K562 (cell line): ENCODE data around the gene MRPS33. TPM values are rescaled to one million over a fixed set of nuclear protein-coding genes. Genes with fewer than 3 reads are reported as not detected.

ENCODE experiments used
- ATAC-seq: fragments of 200-7000 bp; cut with Tn5 transposase; 3 replicates; pipeline ENCODE4 v1.9.1; 2020; ENCODE audit warnings: moderate library complexity
- BruUV-seq: library from RNA; stranded (reverse); fragments of 400-500 nt; replicated peaks from 2 replicates; lab custom pipeline; 2021; lab: Mats Ljungman, UMichigan
- CTCF ChIA-PET: fragments of 300-600 bp; formaldehyde crosslinking; extraction: SDS; loops from one replicate; lab custom pipeline; 2021; ENCODE audit warnings: low intra/inter-chr PET ratio; lab: Yijun Ruan, JAX
- POLR2A ChIA-PET: fragments of 300-600, 350-650 bp; sonication (Branson Sonifier 250); formaldehyde crosslinking; extraction: SDS; loops from one replicate; lab custom pipeline; 2021; ENCODE audit warnings: antibody characterized with exemption, inconsistent platforms; lab: Yijun Ruan, JAX
- DNase-seq, 4 experiments: peaks; one replicate each; pipeline versions ENCODE4 v3.0.0 to v3.0.0-alpha.2; 2011 to 2018; ENCODE audit warnings: low spot score in 3 of 4, mixed read lengths in 3 of 4; ENCODE audit errors: extremely low read depth in 1 of 4
- FAIRE-seq: peaks from 2 replicates; lab custom pipeline; 2011; peaks lifted over from hg19 to GRCh38; lab: Jason Lieb, UNC
- H2AFZ ChIP-seq: 2 replicates; pipeline ENCODE4 v1.6.0; 2011; ENCODE audit warnings: low read depth, low read length, control low read depth, inconsistent platforms
- H3K27ac ChIP-seq: fragments of 200-600 bp; 3 replicates; pipeline ENCODE4 v1.8.0; 2011; ENCODE audit warnings: low read depth, mild to moderate bottlenecking, control low read depth, inconsistent platforms, low read length, moderate library complexity, mixed read lengths; ENCODE audit errors: extremely low read depth
- H3K27me3 ChIP-seq, 2 experiments: fragments of 300-600 bp in 1 of 2; 2 replicates in 1 of 2; 3 replicates in 1 of 2; pipeline versions ENCODE4 v1.6.0 to v1.8.0; 2011; ENCODE audit warnings: inconsistent platforms in 2 of 2, low read length in 2 of 2, mild to moderate bottlenecking in 1 of 2, mixed read lengths in 1 of 2, moderate library complexity in 1 of 2; ENCODE audit not compliant: control insufficient read depth in 2 of 2, insufficient read depth in 2 of 2
- H3K36me3 ChIP-seq: fragments of 300-600 bp; 3 replicates; pipeline ENCODE4 v1.8.0; 2011; ENCODE audit warnings: mild to moderate bottlenecking, low read length, inconsistent platforms; ENCODE audit not compliant: control insufficient read depth, insufficient read depth
- H3K4me1 ChIP-seq, 2 experiments: fragments of 200-600 bp in 1 of 2; replicated peaks in 1 of 2; 2 replicates in 1 of 2; 3 replicates in 1 of 2; pipeline versions ENCODE4 v1.5.1 to v1.8.0; 2011; ENCODE audit warnings: inconsistent platforms in 2 of 2, low read length in 2 of 2, mild to moderate bottlenecking in 1 of 2, mixed read lengths in 1 of 2, moderate library complexity in 1 of 2; ENCODE audit not compliant: control insufficient read depth in 2 of 2, insufficient read depth in 2 of 2
- H3K4me2 ChIP-seq: 2 replicates; pipeline ENCODE4 v1.6.1; 2011; ENCODE audit warnings: low read length, control low read depth, inconsistent platforms, mixed read lengths; ENCODE audit not compliant: insufficient read depth
- H3K4me3 ChIP-seq: fragments of 200-600 bp; sonication (generic), shearing (Covaris generic); 2 replicates; pipeline ENCODE4 v1.5.1; 2016; ENCODE audit warnings: control low read depth, inconsistent platforms
- H3K79me2 ChIP-seq: fragments of 200-600 bp; 3 replicates; pipeline ENCODE4 v1.8.0; 2011; ENCODE audit warnings: low read length, inconsistent platforms; ENCODE audit not compliant: control insufficient read depth, insufficient read depth
- H3K9ac ChIP-seq, 2 experiments: 2 replicates each; pipeline versions ENCODE4 v1.6.0 to v1.6.1; 2011; ENCODE audit warnings: low read depth in 2 of 2, low read length in 2 of 2, control low read depth in 1 of 2, inconsistent platforms in 1 of 2, mild to moderate bottlenecking in 1 of 2, mixed read lengths in 1 of 2; ENCODE audit not compliant: insufficient read depth in 1 of 2
- H3K9me1 ChIP-seq: one replicate; pipeline ENCODE4 v1.6.0; 2011; ENCODE audit warnings: inconsistent platforms, mild to moderate bottlenecking, low read length, moderate library complexity; ENCODE audit not compliant: control insufficient read depth, insufficient read depth
- H3K9me3 ChIP-seq: replicated peaks from 2 replicates; pipeline ENCODE4 v1.5.1; 2011; ENCODE audit warnings: low read depth, low read length, inconsistent platforms; ENCODE audit not compliant: control insufficient read depth, insufficient read depth
- H4K20me1 ChIP-seq: replicated peaks from 2 replicates; pipeline ENCODE4 v1.6.1; 2011; ENCODE audit warnings: low read length, inconsistent platforms, mixed read lengths; ENCODE audit not compliant: control insufficient read depth, insufficient read depth
- C11orf30 ChIP-seq: fragments of 450-650 bp; IDR thresholded peaks from 2 replicates; pipeline ENCODE4 v1.6.1; 2016; ENCODE audit warnings: low read depth, mild to moderate bottlenecking
- ELF1 ChIP-seq: fragments of 200-800 bp; sonication (Bioruptor generic); IDR thresholded peaks from 2 replicates; pipeline ENCODE4 v1.6.1; 2016; ENCODE audit warnings: missing genetic modification characterization, missing compliant biosample characterization
- MAFF ChIP-seq: IDR thresholded peaks from 2 replicates; pipeline ENCODE4 v1.6.1; 2012; ENCODE audit warnings: low read length, improper control_type of control experiment
- MAFG ChIP-seq: fragments of 450-650 bp; conservative IDR thresholded peaks from 2 replicates; pipeline ENCODE4 v1.6.1; 2016; ENCODE audit warnings: missing genetic modification characterization, missing compliant biosample characterization
- MAFK ChIP-seq: IDR thresholded peaks from 2 replicates; pipeline ENCODE4 v1.6.1; 2011; ENCODE audit warnings: low read length, improper control_type of control experiment
- SIRT6 ChIP-seq: IDR thresholded peaks from one replicate; pipeline ENCODE4 v1.6.1; 2012; ENCODE audit warnings: low read depth, mild to moderate bottlenecking, control low read depth, inconsistent platforms, low read length, moderate library complexity
- ZNF316 ChIP-seq: fragments of 450-650 bp; IDR thresholded peaks from 2 replicates; pipeline ENCODE4 v1.6.1; 2016
- WGBS: fragments of 100-300 bp; shearing (Covaris generic); methylation state at CpG from one replicate; pipeline ENCODE4 v1.1.6; 2016; ENCODE audit warnings: low coverage, mixed read lengths; ENCODE audit not compliant: insufficient coverage; ENCODE audit errors: missing lambda C conversion rate; 5-methylcytosine and 5-hydroxymethylcytosine counted together
- in situ Hi-C: fragments of 300-500 bp; cut with MboI; formaldehyde crosslinking; loops from 4 replicates; pipeline ENCODE4 v1.15.0; 2018; ENCODE audit warnings: inconsistent platforms, mixed read lengths
- intact Hi-C: fragments of 100-400 bp; cut with micrococcal nuclease; formaldehyde crosslinking; loops from 2 replicates; pipeline ENCODE4 v1.14.2; 2022
- polyA plus RNA-seq, 8 experiments: library from polyadenylated mRNA; depleted of rRNA in 4 of 8; stranded (reverse) in 5 of 8; unstranded in 3 of 8; fragments of >200 nt; fragmentation: Nextera tagmentation in 2 of 8; fragmentation: Illumina TruSeq in 1 of 8; extraction: Ambion mirVana in 2 of 8; extraction: Trizol in 1 of 8; gene quantifications; 2 replicates each; pipeline versions ENCODE4 v1.2.1 to v1.2.3, GENCODE V29; 2011 to 2014; ENCODE audit warnings: inconsistent platforms in 1 of 8, missing spikeins in 1 of 8
- total RNA-seq, 7 experiments: library from RNA; depleted of rRNA in 6 of 7; stranded (reverse); fragments of >200 nt in 6 of 7; fragmentation: Illumina TruSeq in 2 of 7; extraction: Trizol in 2 of 7; gene quantifications; 2 replicates each; pipeline versions ENCODE4 v1.2.1 to v1.2.3, GENCODE V29; 2011 to 2021; ENCODE audit warnings: low replicate concordance in 1 of 7
- TF ChIP-seq, protein P1 (sequence below): fragments of 450-650 bp; IDR thresholded peaks from 2 replicates; pipeline ENCODE4 v1.6.1; 2017; ENCODE audit warnings: antibody characterized with exemption, mild to moderate bottlenecking
- TF ChIP-seq, protein P2 (sequence below): fragments of 250-450 bp; sonication (Bioruptor Pico); IDR thresholded peaks from 2 replicates; pipeline ENCODE4 v1.8.0; 2021; ENCODE audit warnings: moderate library complexity, mild to moderate bottlenecking, inconsistent platforms

Gene MRPS33
- total and polyA plus RNA-seq, 9 of the 15 experiments (the other 6 are each of a cell fraction or from before 2014, with no cell fraction given), result 81.1 to 442 (median 149) TPM

DNA sequence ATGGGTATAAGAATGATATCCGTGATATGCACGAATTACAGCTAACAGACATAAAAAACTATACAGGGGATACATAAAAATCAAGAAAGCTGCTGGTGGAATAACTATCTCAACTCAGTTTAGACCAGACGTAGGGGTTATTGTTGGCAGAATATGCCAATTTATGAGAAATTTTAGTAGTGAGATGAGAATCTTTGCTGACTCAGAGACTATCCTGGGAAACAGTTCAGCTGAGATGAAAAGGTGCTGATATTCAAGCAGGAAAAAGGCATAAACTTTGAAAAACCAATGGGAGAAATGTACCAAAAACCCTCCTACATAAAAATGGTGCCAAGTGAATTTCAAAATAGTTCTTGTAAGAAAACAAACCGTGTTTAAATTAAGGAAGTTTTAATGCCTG lies 3.3 kb downstream of the MRPS33 start:
- in situ Hi-C loops, result loop anchor here (5.0 kb wide), 1 partner anchor 199 kb away; no protein-coding TSS in a partner anchor
- Histone ChIP-seq H3K4me3 (no peak overlapping the region), H3K36me3 (peaks cover 44% of the 10 kb centered on the region; the same call in 2 of the 3 replicates), H3K27ac (no peak overlapping the region), H3K9me3 (peaks cover 5% of the 10 kb centered on the region), H3K4me1 (peaks cover 8 to 21% of the 10 kb centered on the region in 2 experiments; a peak in 2 of 5 replicates), H3K9ac (no peak overlapping the region), H3K79me2 (peaks cover 31% of the 10 kb centered on the region), H3K27me3 (no peaks in the 10 kb centered on the region), H3K4me2 (no peak overlapping the region), H2AFZ (no peak overlapping the region), H4K20me1 (no peaks in the 10 kb centered on the region), H3K9me1 (no peaks in the 10 kb centered on the region)
- BruUV-seq, result no TSS peak
- intact Hi-C loops, result loop anchor here (5.0 kb wide), 3 partner anchors 89 to 534 kb away; partner anchors contain the start of genes BRAF, MKRN1 and NDUFB2
- DNase-seq (no peak), ATAC-seq (no peak), FAIRE-seq (no peak)
- TF ChIP-seq, protein P1, sequence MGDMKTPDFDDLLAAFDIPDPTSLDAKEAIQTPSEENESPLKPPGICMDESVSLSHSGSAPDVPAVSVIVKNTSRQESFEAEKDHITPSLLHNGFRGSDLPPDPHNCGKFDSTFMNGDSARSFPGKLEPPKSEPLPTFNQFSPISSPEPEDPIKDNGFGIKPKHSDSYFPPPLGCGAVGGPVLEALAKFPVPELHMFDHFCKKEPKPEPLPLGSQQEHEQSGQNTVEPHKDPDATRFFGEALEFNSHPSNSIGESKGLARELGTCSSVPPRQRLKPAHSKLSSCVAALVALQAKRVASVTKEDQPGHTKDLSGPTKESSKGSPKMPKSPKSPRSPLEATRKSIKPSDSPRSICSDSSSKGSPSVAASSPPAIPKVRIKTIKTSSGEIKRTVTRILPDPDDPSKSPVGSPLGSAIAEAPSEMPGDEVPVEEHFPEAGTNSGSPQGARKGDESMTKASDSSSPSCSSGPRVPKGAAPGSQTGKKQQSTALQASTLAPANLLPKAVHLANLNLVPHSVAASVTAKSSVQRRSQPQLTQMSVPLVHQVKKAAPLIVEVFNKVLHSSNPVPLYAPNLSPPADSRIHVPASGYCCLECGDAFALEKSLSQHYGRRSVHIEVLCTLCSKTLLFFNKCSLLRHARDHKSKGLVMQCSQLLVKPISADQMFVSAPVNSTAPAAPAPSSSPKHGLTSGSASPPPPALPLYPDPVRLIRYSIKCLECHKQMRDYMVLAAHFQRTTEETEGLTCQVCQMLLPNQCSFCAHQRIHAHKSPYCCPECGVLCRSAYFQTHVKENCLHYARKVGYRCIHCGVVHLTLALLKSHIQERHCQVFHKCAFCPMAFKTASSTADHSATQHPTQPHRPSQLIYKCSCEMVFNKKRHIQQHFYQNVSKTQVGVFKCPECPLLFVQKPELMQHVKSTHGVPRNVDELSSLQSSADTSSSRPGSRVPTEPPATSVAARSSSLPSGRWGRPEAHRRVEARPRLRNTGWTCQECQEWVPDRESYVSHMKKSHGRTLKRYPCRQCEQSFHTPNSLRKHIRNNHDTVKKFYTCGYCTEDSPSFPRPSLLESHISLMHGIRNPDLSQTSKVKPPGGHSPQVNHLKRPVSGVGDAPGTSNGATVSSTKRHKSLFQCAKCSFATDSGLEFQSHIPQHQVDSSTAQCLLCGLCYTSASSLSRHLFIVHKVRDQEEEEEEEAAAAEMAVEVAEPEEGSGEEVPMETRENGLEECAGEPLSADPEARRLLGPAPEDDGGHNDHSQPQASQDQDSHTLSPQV, result no peak
- TF ChIP-seq, protein P2, sequence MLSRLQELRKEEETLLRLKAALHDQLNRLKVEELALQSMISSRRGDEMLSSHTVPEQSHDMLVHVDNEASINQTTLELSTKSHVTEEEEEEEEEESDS (CRISPR knock-in tag), result no peak
- peak; percentile 50; the same call in 1 of the 2 replicates for TF ChIP-seq ELF1 (tag)
- TF ChIP-seq SIRT6, result no peak
- 0 out of 2 replicates have a peak, but pooled peaks have one; percentile 2 for TF ChIP-seq MAFK
- peak; percentile 51 for TF ChIP-seq C11orf30
- 0 out of 2 replicates have a peak, but pooled peaks have one; percentile 15 for TF ChIP-seq MAFF
- peak; percentile 59 for TF ChIP-seq MAFG (tag)
- peak; percentile 58 for TF ChIP-seq ZNF316
- CTCF ChIA-PET, result interaction anchor here (0.6 to 2.0 kb wide), 3 partner anchors 200 to 492 kb away, joined by 3 to 22 read pairs (median 7); no protein-coding TSS in a partner anchor
- 68% methylated on average over 4 of the region's 4 CpGs for whole genome bisulfite sequencing
- POLR2A ChIA-PET, result interaction anchor here (1.0 to 1.3 kb wide), 3 partner anchors 14 to 239 kb away, joined by 3 to 4 read pairs (median 3); no protein-coding TSS in a partner anchor
